B cell (primary cell): ENCODE results near the gene SUPT5H. TPM values are rescaled to one million over a fixed set of nuclear protein-coding genes. Genes with fewer than 3 reads are reported as not detected.

Source experiments
- ATAC-seq: fragments of 200-7000 bp; cut with Tn5 transposase; one replicate; pipeline ENCODE4 v1.10.0; 2021; ENCODE audit warnings: low read depth, mild to moderate bottlenecking, moderate number of reproducible peaks, moderate library complexity
- CTCF ChIA-PET: fragments of 350-600 bp; sonication (Branson Sonifier 250); formaldehyde crosslinking; loops from one replicate; lab custom pipeline; 2021; ENCODE audit warnings: antibody characterized with exemption, inconsistent platforms; lab: Charles Lee
- POLR2A ChIA-PET: fragments of 350-600 bp; sonication (Branson Sonifier 250); formaldehyde crosslinking; loops from one replicate; lab custom pipeline; 2021; ENCODE audit warnings: antibody characterized with exemption; lab: Charles Lee
- DNase-seq: peaks from one replicate; pipeline ENCODE4 v3.0.0; 2013
- H2AFZ ChIP-seq: 2 replicates; pipeline ENCODE4 v1.6.1; 2012; ENCODE audit warnings: mild to moderate bottlenecking, low read depth, low read length; ENCODE audit not compliant: insufficient read depth, poor library complexity, severe bottlenecking
- H3K27ac ChIP-seq, 2 donors: 1 replicate in 1 of 2; 2 replicates in 1 of 2; pipeline ENCODE4 v1.5.1; 2012 to 2013; ENCODE audit warnings: low read length in 2 of 2, mild to moderate bottlenecking in 2 of 2, moderate library complexity in 1 of 2
- H3K27me3 ChIP-seq, 4 experiments: fragments of 200-600 bp in 1 of 4; sonication (generic) in 1 of 4; replicated peaks in 1 of 4; 1 replicate in 2 of 4; 2 replicates in 2 of 4; pipeline versions ENCODE4 v1.6.1 to v1.7.0; 2013 to 2016; ENCODE audit warnings: low read length in 3 of 4, mild to moderate bottlenecking in 2 of 4, mixed read lengths in 1 of 4, moderate library complexity in 1 of 4; ENCODE audit not compliant: insufficient read depth in 4 of 4, control insufficient read depth in 3 of 4; ENCODE audit errors: control extremely low read depth in 1 of 4
- H3K36me3 ChIP-seq, 2 experiments: replicated peaks in 1 of 2; 1 replicate in 1 of 2; 2 replicates in 1 of 2; pipeline versions ENCODE4 v1.6.1 to v1.7.1; 2013; ENCODE audit warnings: low read length in 1 of 2; ENCODE audit not compliant: insufficient read depth in 2 of 2, control insufficient read depth in 1 of 2; ENCODE audit errors: control extremely low read depth in 1 of 2, extremely low read depth in 1 of 2
- H3K4me1 ChIP-seq, 2 donors: fragments of 200-600 bp in 1 of 2; sonication (generic) in 1 of 2; 1 replicate in 1 of 2; 2 replicates in 1 of 2; pipeline versions ENCODE4 v1.5.1 to v1.6.1; 2013 to 2017; ENCODE audit warnings: low read length in 2 of 2; ENCODE audit not compliant: control insufficient read depth in 2 of 2, insufficient read depth in 2 of 2
- H3K4me2 ChIP-seq: replicated peaks from 2 replicates; pipeline ENCODE3; 2012; ENCODE audit warnings: mild to moderate bottlenecking, low read depth, low read length; ENCODE audit not compliant: poor library complexity, severe bottlenecking
- H3K4me3 ChIP-seq, 5 experiments: fragments of 200-600 bp in 1 of 5; sonication (generic) in 1 of 5; 1 replicate in 3 of 5; 2 replicates in 2 of 5; pipeline versions ENCODE4 v1.5.1 to v1.7.0; 2011 to 2016; ENCODE audit warnings: low read length in 4 of 5, mild to moderate bottlenecking in 4 of 5, low read depth in 2 of 5, control low read depth in 1 of 5, moderate library complexity in 1 of 5; ENCODE audit not compliant: insufficient read depth in 1 of 5; ENCODE audit errors: control extremely low read depth in 1 of 5, extremely low read depth in 1 of 5
- H3K79me2 ChIP-seq: fragments of 200-600 bp; sonication (generic); one replicate; pipeline ENCODE4 v1.6.0; 2016; ENCODE audit warnings: low read length; ENCODE audit not compliant: control insufficient read depth, insufficient read depth
- H3K9ac ChIP-seq: fragments of 200-600 bp; sonication (generic); 2 replicates; pipeline ENCODE4 v1.6.1; 2017; ENCODE audit warnings: mild to moderate bottlenecking, low read length, moderate library complexity
- H3K9me3 ChIP-seq, 3 donors: one replicate each; pipeline versions ENCODE4 v1.6.1 to v1.7.1; 2013; ENCODE audit warnings: low read length in 2 of 3; ENCODE audit not compliant: control insufficient read depth in 2 of 3, insufficient read depth in 1 of 3; ENCODE audit errors: control extremely low read depth in 1 of 3
- H4K20me1 ChIP-seq: 2 replicates; pipeline ENCODE4 v1.6.0; 2012; ENCODE audit warnings: mild to moderate bottlenecking, low read length; ENCODE audit not compliant: insufficient read depth, control insufficient read depth, poor library complexity, severe bottlenecking
- H3K27ac Mint-ChIP-seq: one replicate; pipeline ENCODE4 v1.8.0; 2021; ENCODE audit warnings: mixed read lengths
- H3K27me3 Mint-ChIP-seq: one replicate; pipeline ENCODE4 v1.8.0; 2021; ENCODE audit warnings: mixed read lengths
- H3K4me1 Mint-ChIP-seq: one replicate; pipeline ENCODE4 v1.8.0; 2021; ENCODE audit warnings: mixed read lengths
- H3K4me3 Mint-ChIP-seq: one replicate; pipeline ENCODE4 v1.8.0; 2021; ENCODE audit warnings: mixed read lengths
- H3K9me3 Mint-ChIP-seq: one replicate; pipeline ENCODE4 v1.8.0; 2022; ENCODE audit warnings: mixed read lengths; ENCODE audit not compliant: insufficient read depth
- EZH2 ChIP-seq: IDR thresholded peaks from 2 replicates; pipeline ENCODE4 v1.6.1; 2012; ENCODE audit warnings: borderline replicate concordance, low read depth, mild to moderate bottlenecking, moderate library complexity, low read length; ENCODE audit not compliant: insufficient read depth, poor library complexity, severe bottlenecking
- WGBS: methylation state at CpG from one replicate; pipeline ENCODE4 v1.1.5; 2013; ENCODE audit warnings: missing lambda C conversion rate; ENCODE audit not compliant: insufficient coverage; 5-methylcytosine and 5-hydroxymethylcytosine counted together
- intact Hi-C: fragments of 100-400 bp; cut with micrococcal nuclease; formaldehyde crosslinking; loops from one replicate; pipeline ENCODE4 v1.10.0; 2022
- polyA plus RNA-seq: library from polyadenylated mRNA; depleted of rRNA; stranded (reverse); fragments of >200 nt; gene quantifications from 2 replicates; pipeline ENCODE4 v1.2.3, GENCODE V29; 2012
- total RNA-seq, 2 donors: library from RNA; stranded (reverse); fragments of 120-200 nt in 1 of 2; gene quantifications; 1 replicate in 1 of 2; 2 replicates in 1 of 2; pipeline versions ENCODE4 v1.2.3 to v1.2.4, GENCODE V29; 2013 to 2022
- TF ChIP-seq, protein P1 (sequence below): fragments of 200-600 bp; IDR thresholded peaks from one replicate; pipeline ENCODE4 v1.8.0; 2022; ENCODE audit warnings: antibody characterized with exemption, mild to moderate bottlenecking

The SUPT5H gene
- total and polyA plus RNA-seq, 2 donors (not counting 1 experiment from before 2014, with no cell fraction given), result 119 to 203 TPM

DNA sequence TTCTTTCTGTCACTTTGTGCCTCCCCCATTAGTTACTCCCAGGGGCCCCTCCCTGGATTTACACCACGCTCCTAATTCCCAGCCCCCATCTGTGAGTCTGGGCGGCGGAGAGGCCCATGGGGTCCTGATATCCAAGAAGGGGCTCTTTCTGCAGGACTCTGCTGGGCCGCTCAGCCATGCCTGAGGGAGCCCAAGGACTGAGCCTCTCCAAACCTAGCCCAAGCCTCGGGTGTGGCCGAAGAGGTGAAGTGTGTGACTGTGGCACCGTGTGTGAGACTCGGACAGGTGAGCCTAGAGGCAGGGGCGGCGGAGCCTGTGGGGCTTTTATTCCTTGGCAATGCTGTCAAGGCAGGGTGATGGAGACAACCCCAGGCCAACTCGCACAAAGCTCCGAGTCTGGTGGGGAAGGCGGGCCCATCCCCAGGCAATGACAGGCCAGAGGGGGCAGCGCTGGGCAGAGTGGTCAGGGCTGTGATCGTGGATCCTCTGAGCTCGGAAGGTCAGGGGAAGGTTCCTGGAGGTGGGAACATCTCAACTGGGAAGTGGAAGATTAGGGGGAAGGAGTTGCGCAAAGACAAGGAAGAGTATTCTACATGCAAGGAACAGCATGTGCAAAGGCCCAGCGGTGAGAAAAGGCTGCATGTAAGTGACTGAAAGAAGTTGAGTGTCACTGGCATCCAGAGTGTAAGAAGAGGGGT is 31.3 kb upstream of the SUPT5H start:
- CTCF ChIA-PET, result interaction anchor here (0.6 to 3.2 kb wide), 7 partner anchors 10 to 119 kb away, joined by 3 to 11 read pairs (median 4); partner anchors contain the start of genes EID2B and RPS16
- H3K4me3 Mint-ChIP-seq, result peak overlapping the region; percentile 94
- Histone ChIP-seq H3K36me3 (peaks cover 0 to 18% of the 10 kb centered on the region in 2 experiments), H3K27ac (peak overlapping the region; percentile 42 to 96), H3K79me2 (peaks cover 10% of the 10 kb centered on the region), H3K4me3 (peak overlapping the region in 3 of 5 experiments; percentile 90 to 93 (median 92)), H3K27me3 (no peaks in the 10 kb centered on the region), H3K4me2 (peak overlapping the region; percentile 100), H3K9me3 (peaks cover 0 to 2% (median 0%) of the 10 kb centered on the region in 3 donors), H4K20me1 (peaks cover 5% of the 10 kb centered on the region), H3K9ac (peak overlapping the region; percentile 96), H3K4me1 (peaks cover 24 to 32% of the 10 kb centered on the region in 2 donors), H2AFZ (no peak overlapping the region)
- peak overlapping the region; percentile 90 for H3K27ac Mint-ChIP-seq
- H3K9me3 Mint-ChIP-seq, result no peaks in the 10 kb centered on the region
- TF ChIP-seq, protein P1, sequence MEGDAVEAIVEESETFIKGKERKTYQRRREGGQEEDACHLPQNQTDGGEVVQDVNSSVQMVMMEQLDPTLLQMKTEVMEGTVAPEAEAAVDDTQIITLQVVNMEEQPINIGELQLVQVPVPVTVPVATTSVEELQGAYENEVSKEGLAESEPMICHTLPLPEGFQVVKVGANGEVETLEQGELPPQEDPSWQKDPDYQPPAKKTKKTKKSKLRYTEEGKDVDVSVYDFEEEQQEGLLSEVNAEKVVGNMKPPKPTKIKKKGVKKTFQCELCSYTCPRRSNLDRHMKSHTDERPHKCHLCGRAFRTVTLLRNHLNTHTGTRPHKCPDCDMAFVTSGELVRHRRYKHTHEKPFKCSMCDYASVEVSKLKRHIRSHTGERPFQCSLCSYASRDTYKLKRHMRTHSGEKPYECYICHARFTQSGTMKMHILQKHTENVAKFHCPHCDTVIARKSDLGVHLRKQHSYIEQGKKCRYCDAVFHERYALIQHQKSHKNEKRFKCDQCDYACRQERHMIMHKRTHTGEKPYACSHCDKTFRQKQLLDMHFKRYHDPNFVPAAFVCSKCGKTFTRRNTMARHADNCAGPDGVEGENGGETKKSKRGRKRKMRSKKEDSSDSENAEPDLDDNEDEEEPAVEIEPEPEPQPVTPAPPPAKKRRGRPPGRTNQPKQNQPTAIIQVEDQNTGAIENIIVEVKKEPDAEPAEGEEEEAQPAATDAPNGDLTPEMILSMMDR, result no peak
- no peak for TF ChIP-seq EZH2
- POLR2A ChIA-PET, result interaction anchor here (0.6 to 2.5 kb wide), 6 partner anchors 8 to 31 kb away, joined by 3 to 7 read pairs (median 3); partner anchors contain the start of genes RPS16, SUPT5H and ZFP36
- intact Hi-C loops, result loop anchor here (5.0 kb wide), 2 partner anchors 797 to 1363 kb away; partner anchors contain the start of genes EIF3K, MAP4K1, MIA and RAB4B
- peaks cover 44% of the 10 kb centered on the region for H3K4me1 Mint-ChIP-seq
- H3K27me3 Mint-ChIP-seq, result no peaks in the 10 kb centered on the region
- DNase-seq (peak; percentile 51), ATAC-seq (no peak)
- WGBS, result 84% methylated on average over 13 of the region's 18 CpGs
